Right lobe of liver (tissue), 6 donors: ENCODE measurements around the gene IGLL1. TPM values are rescaled to one million over a fixed set of nuclear protein-coding genes. Genes with fewer than 3 reads are reported as not detected.

Experiments used
- ATAC-seq, 4 donors: fragments of 200-7000 bp; cut with Tn5 transposase; one replicate each; pipeline ENCODE4 v1.9.1; 2020; ENCODE audit warnings: mild to moderate bottlenecking in 4 of 4, moderate library complexity in 4 of 4
- DNase-seq, 3 donors: peaks; one replicate each; pipeline ENCODE4 v3.0.0-alpha.2; 2020
- H3K27ac ChIP-seq, 3 donors: fragments of 200-600 bp; one replicate each; pipeline ENCODE4 v1.8.0; 2022
- H3K27me3 ChIP-seq, 2 donors: fragments of 200-600 bp; one replicate each; pipeline ENCODE4 v1.8.0; 2022
- H3K36me3 ChIP-seq, 4 donors: fragments of 200-600 bp; sonication (generic) in 1 of 4; one replicate each; pipeline versions ENCODE4 v1.5.1 to v1.8.0; 2017 to 2022; ENCODE audit warnings: control low read depth in 1 of 4
- H3K4me1 ChIP-seq, 4 donors: fragments of 200-600 bp; sonication (generic) in 1 of 4; one replicate each; pipeline versions ENCODE4 v1.5.1 to v1.8.0; 2017 to 2022; ENCODE audit warnings: control low read depth in 1 of 4
- H3K4me3 ChIP-seq, 3 donors: fragments of 200-600 bp; one replicate each; pipeline ENCODE4 v1.8.0; 2022
- H3K9me3 ChIP-seq, 4 donors: fragments of 200-600 bp; sonication (generic) in 1 of 4; one replicate each; pipeline versions ENCODE4 v1.5.1 to v1.8.0; 2017 to 2022; ENCODE audit warnings: control low read depth in 1 of 4
- POLR2A ChIP-seq: fragments of 450-650 bp; IDR thresholded peaks from one replicate; pipeline ENCODE4 v1.6.1; 2017; ENCODE audit warnings: antibody characterized with exemption, mild to moderate bottlenecking
- WGBS: methylation state at CpG from one replicate; pipeline ENCODE4 v1.1.6; 2018; ENCODE audit warnings: low coverage, low lambda C conversion rate; ENCODE audit not compliant: insufficient coverage; ENCODE audit errors: missing lambda C conversion rate; 5-methylcytosine and 5-hydroxymethylcytosine counted together
- intact Hi-C, 2 donors: fragments of 100-400 bp; cut with DNase I; formaldehyde crosslinking; loops; one replicate each; pipeline versions ENCODE4 v1.11.2 to v1.14.1; 2022
- total RNA-seq, 6 experiments: library from RNA; depleted of rRNA in 2 of 6; stranded (reverse); fragments of >200 nt in 2 of 6; fragmentation: NEBNext Ultra II Directional in 3 of 6; extraction: Animal tissue kit (Norgen Biotek cat#: 25700) in 3 of 6; gene quantifications; one replicate each; pipeline versions ENCODE4 v1.1.0 to v1.2.4, GENCODE V29; 2016 to 2023
- TF ChIP-seq, protein P1 (sequence below), 4 donors: fragments of 200-600 bp in 3 of 4; fragments of 450-650 bp in 1 of 4; IDR thresholded peaks; one replicate each; pipeline versions ENCODE4 v1.5.1 to v1.8.0; 2016 to 2022; ENCODE audit warnings: antibody characterized with exemption in 4 of 4, mild to moderate bottlenecking in 2 of 4
- donor health status: DM: no; HTN: yes; CAD: no.
- donor health status: DM: no; HTN: no; CAD: no.
- donor health status: DM: no; HTN: no; CAD: no.
- donor health status: DM: no; HTN: yes; CAD: no.
- donor health status: DM: no; HTN: yes; CAD: no.

IGLL1 gene
- total RNA-seq, 6 experiments from 2014 or later = not detected

DNA sequence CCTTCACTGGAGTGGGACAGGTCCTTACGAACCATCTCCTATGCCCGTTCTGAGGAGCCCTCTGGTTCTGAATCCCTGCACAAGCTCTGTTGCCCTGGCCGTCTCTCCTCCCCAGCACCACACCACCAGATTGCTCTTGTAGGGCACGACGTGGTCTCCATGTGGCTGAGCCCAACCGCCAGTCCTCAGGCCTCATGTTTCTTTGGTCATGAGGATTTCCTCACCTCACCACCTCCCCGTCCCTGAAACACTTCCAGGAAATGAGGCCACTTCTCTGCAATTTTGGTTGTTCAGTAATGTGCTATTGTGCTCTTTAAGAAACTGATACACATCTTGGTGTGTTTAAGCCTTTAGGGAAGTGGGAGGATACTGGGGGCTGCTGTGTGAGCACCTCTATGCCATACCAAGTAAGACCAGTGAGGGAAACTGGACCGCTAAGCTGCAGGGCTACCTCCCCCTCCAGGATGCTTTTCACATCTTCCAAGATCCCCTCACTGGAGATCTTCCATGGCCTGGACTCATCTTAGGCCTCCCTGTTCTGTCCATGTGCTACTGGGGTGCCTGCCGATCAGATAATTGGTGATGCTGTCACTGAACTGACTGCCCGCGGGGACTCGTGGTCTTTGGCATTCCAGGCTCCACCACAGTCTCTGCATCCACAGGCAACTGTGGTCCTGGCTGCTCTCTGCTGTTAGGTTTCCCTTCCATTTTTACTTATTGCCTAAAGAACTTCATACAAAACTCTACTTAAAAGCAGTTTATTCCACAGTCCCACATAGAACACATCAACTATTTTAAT, 30.1 kb upstream of the IGLL1 start:
- DNase-seq (no peak), ATAC-seq (no peak)
- Histone ChIP-seq H3K4me3 (no peak overlapping the region), H3K9me3 (no peaks in the 10 kb centered on the region), H3K27me3 (no peaks in the 10 kb centered on the region), H3K36me3 (no peaks in the 10 kb centered on the region), H3K27ac (no peak overlapping the region), H3K4me1 (no peaks in the 10 kb centered on the region)
- TF ChIP-seq, protein P1, sequence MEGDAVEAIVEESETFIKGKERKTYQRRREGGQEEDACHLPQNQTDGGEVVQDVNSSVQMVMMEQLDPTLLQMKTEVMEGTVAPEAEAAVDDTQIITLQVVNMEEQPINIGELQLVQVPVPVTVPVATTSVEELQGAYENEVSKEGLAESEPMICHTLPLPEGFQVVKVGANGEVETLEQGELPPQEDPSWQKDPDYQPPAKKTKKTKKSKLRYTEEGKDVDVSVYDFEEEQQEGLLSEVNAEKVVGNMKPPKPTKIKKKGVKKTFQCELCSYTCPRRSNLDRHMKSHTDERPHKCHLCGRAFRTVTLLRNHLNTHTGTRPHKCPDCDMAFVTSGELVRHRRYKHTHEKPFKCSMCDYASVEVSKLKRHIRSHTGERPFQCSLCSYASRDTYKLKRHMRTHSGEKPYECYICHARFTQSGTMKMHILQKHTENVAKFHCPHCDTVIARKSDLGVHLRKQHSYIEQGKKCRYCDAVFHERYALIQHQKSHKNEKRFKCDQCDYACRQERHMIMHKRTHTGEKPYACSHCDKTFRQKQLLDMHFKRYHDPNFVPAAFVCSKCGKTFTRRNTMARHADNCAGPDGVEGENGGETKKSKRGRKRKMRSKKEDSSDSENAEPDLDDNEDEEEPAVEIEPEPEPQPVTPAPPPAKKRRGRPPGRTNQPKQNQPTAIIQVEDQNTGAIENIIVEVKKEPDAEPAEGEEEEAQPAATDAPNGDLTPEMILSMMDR (IDR thresholded peaks at IDR 0.05) = no peak
- no peak for TF ChIP-seq POLR2A
- 73% methylated on average over 7 of the region's 12 CpGs for WGBS
- intact Hi-C loops = no loop called here

GRCh38 chr22:23608583-23608982, 28.5 kb upstream of the IGLL1 start:
- H3K4me3 ChIP-seq = no peak overlapping the region

DNA sequence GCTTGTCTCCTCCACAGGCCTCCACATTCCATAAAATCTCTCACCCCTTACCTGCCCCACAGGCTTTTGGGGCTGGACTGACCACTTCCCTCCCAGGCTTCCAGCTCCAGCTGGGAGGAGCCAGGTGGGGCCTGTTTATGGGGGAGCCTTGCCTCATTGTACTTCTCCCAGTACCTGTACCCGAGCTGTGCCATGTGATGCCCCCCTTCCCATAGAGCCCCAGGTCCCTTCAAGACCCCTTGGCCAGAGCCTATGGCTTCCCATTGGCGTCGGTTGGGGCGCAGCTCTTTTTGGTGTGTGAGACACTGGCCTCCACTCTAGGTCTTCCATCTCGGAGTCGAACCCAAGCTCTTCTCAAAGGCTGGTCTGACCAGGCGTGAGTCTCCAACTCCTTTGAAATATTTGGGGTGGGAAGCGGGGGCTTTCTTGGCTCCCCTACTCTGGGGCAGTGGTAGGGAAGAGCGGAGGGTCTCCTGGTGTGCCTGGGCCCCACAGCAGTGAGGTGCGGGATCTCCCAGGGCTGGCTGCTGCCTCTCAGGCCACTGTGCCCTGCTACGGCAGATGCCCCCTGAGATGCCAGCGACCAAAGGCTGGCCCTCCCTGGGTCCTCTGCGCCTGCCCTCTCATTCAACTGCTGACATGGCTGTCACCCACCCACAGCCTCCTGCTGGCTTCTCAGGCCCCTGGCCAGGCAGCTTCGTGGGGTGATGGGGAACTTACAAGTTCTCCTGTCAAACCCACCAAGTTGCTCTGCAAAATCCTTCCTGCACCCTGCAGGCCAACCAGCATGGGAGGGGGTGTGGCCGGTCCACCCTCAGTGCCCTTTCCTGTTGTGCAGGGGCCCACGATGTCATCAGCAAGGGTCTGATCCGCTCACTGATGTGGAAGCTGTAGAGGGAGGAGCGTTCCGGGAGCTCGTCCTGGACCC, 26.4 kb upstream of the IGLL1 start:
- TF ChIP-seq, protein P1 (IDR thresholded peaks at IDR 0.05) = no peak
- TF ChIP-seq POLR2A = no peak
- intact Hi-C loops = no loop called here
- Histone ChIP-seq H3K4me1 (no peaks in the 10 kb centered on the region), H3K4me3 (no peak overlapping the region), H3K9me3 (no peaks in the 10 kb centered on the region), H3K36me3 (no peaks in the 10 kb centered on the region), H3K27ac (no peak overlapping the region), H3K27me3 (no peaks in the 10 kb centered on the region)
- DNase-seq = no peak
- ATAC-seq = no peak
- 100% methylated on average over 3 of the region's 20 CpGs for WGBS

More at GRCh38 chr22:23608583-23608982, 28.5 kb upstream of the IGLL1 start:
- 70% methylated on average over 2 of the region's 6 CpGs for WGBS
- no peaks in the 10 kb centered on the region for H3K36me3 ChIP-seq
- H3K27ac ChIP-seq = no peak overlapping the region
- ATAC-seq = no peak
- H3K9me3 ChIP-seq = no peaks in the 10 kb centered on the region
- intact Hi-C loops = no loop called here
- H3K27me3 ChIP-seq = no peaks in the 10 kb centered on the region
- DNase-seq = no peak
- H3K4me1 ChIP-seq = no peaks in the 10 kb centered on the region
- TF ChIP-seq POLR2A = no peak
- TF ChIP-seq, protein P1 (IDR thresholded peaks at IDR 0.05) = no peak

DNA sequence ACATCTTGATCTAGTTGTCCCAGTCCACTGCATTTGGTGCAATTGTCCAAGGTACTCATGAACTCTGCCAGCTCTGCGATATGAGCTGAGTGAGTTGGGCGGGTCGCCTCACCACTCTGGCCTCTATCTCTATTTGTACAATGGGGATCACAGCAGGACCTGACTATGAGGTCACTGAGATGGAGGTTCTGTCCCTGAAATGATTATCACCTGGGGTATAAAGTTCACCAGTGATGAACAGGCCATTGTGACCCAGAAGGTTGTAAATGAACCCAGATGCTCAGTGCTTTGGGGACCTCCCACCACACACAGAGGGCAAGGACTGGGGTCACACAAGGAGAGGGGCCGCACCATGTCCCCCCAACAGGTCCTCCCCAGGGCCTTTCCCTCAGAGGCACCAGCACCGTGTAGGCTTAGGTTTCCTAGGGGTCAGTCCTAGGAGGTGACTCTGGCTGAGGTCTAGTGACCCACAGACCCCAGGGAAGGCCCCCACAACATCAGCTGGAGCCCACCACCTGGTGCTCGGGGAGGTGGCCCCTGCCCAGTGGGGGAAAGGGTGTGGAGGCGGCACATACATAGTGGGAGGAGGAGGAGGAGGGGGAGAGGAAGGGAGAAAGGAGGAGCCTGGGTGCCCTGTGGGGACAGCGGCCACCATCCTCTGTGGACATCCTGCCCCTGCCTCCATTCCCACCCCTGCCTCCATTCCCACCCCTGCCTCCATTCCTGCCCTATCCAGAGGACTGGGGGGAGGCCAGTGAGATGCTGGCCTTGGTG, 25.0 kb upstream of the IGLL1 start:
- Histone ChIP-seq H3K36me3 (no peaks in the 10 kb centered on the region), H3K9me3 (no peaks in the 10 kb centered on the region), H3K27ac (no peak overlapping the region), H3K4me3 (no peak overlapping the region), H3K27me3 (no peaks in the 10 kb centered on the region), H3K4me1 (no peaks in the 10 kb centered on the region)
- intact Hi-C loops = no loop called here
- ATAC-seq (peak in 2 of 4 donors; percentile 45 to 89), DNase-seq (no peak)
- WGBS = 26% methylated on average over 2 of the region's 8 CpGs
- TF ChIP-seq POLR2A = no peak
- TF ChIP-seq, protein P1 (IDR thresholded peaks at IDR 0.05) = no peak
